Left ventricle myocardium superior (tissue), 1 donor: ENCODE results near the gene PRUNE2. TPM values are rescaled to one million over a fixed set of nuclear protein-coding genes. Genes with fewer than 3 reads are reported as not detected.

Experiments
- ATAC-seq: fragments of 200-7000 bp; cut with Tn5 transposase; one replicate; pipeline ENCODE4 v1.9.1; 2020; ENCODE audit warnings: mild to moderate bottlenecking, moderate library complexity
- DNase-seq: peaks from one replicate; pipeline ENCODE4 v3.0.0-alpha.2; 2020
- intact Hi-C: fragments of 100-400 bp; cut with micrococcal nuclease; formaldehyde crosslinking; loops from one replicate; pipeline ENCODE4 v1.11.0; 2022
- total RNA-seq: library from RNA; stranded (reverse); fragmentation: NEBNext Ultra II Directional; extraction: Animal tissue kit (Norgen Biotek cat#: 25700); gene quantifications from one replicate; pipeline ENCODE4 v1.2.1, GENCODE V29; 2021
- donor health status: DM: no; HTN: yes; CAD: no; lungs with severe emphysema.

The PRUNE2 gene
- total RNA-seq, 1 donor from 2014 or later: 1.4 TPM

- no peak for ATAC-seq
- intact Hi-C loops: no loop called here
- DNase-seq: no peak
These were observed 332.5 kb downstream of the PRUNE2 start for GRCh38 chr9:76573408-76573807.

DNA sequence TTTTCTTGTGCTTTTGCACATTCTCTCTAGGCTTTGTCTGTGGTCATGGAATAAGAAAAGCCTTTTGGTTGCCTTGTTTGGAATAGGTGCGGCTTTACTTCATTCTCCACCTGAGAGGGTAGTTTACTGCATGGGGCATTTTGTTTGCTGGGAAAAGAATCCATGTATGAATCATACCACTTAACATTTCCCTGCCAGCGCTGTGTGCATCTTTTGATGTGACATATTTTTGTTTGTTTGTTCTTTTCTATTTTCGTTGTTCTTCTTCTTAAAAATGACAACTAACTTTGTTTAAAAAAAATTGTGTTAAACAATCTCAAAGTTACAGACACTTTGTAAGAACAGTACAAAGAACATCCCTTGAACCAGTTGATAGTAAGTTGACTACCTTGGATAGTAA is 333.8 kb downstream of the PRUNE2 start:
- no peak for ATAC-seq
- intact Hi-C loops: no loop called here

DNA sequence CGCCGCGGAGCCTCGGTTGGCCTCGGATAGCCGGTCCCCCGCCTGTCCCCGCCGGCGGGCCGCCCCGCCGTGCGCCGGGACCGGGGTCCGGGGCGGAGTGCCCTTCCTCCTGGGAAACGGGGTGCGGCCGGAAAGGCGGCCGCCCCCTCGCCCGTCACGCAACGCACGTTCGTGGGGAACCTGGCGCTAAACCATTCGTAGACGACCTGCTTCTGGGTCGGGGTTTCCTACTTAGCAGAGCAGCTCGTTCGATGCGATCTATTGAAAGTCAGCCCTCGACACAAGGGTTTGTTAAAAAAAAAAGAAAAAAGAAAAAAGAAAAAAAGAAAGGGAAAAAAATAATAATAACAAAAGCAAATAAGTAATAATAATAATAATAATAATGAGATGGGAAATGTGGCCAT is 334.2 kb downstream of the PRUNE2 start:
- DNase-seq: peak; percentile 36
- intact Hi-C loops: no loop called here
- ATAC-seq: peak; percentile 34

More for the DNA sequence above, 333.8 kb downstream of the PRUNE2 start:
- no peak for DNase-seq

DNA sequence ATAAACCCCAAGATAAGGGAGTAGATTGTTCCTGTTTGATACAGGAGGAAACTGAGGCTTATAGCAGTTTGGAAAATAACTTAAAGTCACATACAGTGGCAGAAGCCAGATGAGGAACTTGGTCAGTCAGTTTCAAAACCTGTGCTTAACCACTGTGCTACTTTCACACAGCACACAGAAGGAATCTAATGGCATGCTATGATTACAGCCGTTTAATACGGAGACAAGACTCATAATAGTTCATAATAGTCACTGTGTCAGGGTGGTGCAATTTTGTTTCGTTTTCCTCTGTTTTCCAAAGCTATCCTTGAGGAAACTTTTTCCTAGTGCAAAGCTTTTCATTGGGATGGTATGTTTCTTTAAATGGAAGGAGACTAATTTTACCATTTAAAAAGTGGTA is 334.6 kb downstream of the PRUNE2 start:
- DNase-seq (no peak), ATAC-seq (peak; percentile 48)
- intact Hi-C loops: no loop called here

GRCh38 chr9:76570826-76571225 is 335.1 kb downstream of the PRUNE2 start:
- intact Hi-C loops: no loop called here
- ATAC-seq (no peak), DNase-seq (no peak)

DNA sequence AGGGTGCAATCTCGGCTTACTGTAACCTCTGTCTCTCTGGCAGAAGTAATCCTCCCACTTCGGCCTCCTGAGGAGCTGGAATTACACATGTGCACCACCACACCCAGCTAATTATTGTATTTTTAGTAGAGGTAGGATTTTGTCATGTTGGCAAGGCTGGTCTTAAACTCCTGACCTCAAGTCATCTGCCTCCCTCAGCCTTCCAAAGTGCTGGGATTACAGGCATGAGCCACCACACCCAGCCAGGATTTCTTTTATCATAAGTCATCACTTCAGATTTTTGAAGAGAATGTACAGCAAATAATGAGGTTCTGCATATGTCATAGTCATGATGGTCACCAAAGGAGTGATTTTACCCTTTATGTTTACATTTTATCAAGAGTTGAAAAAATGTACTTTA is 338.8 kb downstream of the PRUNE2 start:
- ATAC-seq (no peak), DNase-seq (no peak)
- intact Hi-C loops: no loop called here

GRCh38 chr9:76564297-76564696 is 341.6 kb downstream of the PRUNE2 start:
- DNase-seq: no peak
- ATAC-seq: no peak
- intact Hi-C loops: no loop called here

DNA sequence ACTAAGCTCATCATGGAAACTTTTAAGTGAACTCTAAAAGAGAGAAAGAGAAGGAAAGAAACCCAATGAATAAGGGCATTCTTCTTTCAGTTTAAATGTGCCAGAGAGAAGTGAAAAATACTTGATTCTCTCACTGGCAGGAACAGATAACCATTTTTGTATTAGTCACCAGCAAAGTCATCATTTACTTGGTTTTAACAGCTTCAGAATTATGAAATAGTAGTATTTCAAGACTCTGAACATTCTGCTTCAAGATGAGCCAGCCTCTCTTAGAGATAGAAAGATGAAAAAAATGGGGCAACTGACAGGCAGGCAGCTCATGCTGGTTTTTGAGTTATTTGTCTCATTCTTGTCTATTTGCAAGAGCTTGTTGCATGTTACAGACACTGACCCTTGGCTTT is 343.4 kb downstream of the PRUNE2 start:
- intact Hi-C loops: no loop called here
- ATAC-seq (peak; percentile 28), DNase-seq (no peak)

- DNase-seq: no peak
- intact Hi-C loops: no loop called here
- ATAC-seq: no peak
These were observed 344.0 kb downstream of the PRUNE2 start for GRCh38 chr9:76561900-76562299.

Other genes starting within 250 kb of the PRUNE2 start
- not detected for gene PCA3, start 141.7 kb downstream of the PRUNE2 start, total RNA-seq
- gene FOXB2, start 113.5 kb upstream of the PRUNE2 start, total RNA-seq: not detected